Heart right ventricle (tissue), 16 donors: ENCODE results near the gene FKBP11. TPM values are rescaled to one million over a fixed set of nuclear protein-coding genes. Genes with fewer than 3 reads are reported as not detected.
A peak's percentile ranks its signal among the peaks of the same experiment; 100 is the strongest.

Source experiments
- ATAC-seq, 8 donors: fragments of 200-7000 bp; cut with Tn5 transposase; one replicate each; pipeline ENCODE4 v1.9.1; 2020; ENCODE audit warnings: mild to moderate bottlenecking in 8 of 8, moderate library complexity in 8 of 8, moderate number of reproducible peaks in 1 of 8
- DNase-seq, 2 donors: peaks; one replicate each; pipeline ENCODE4 v3.0.0-alpha.2; 2020
- H3K27ac ChIP-seq, 10 donors: fragments of 200-600 bp; sonication (generic) in 2 of 10; one replicate each; pipeline versions ENCODE4 v1.5.0 to v1.8.0; 2020 to 2022; ENCODE audit warnings: mild to moderate bottlenecking in 3 of 10
- H3K27me3 ChIP-seq, 7 donors: fragments of 200-600 bp; one replicate each; pipeline ENCODE4 v1.8.0; 2021 to 2022; ENCODE audit warnings: mild to moderate bottlenecking in 2 of 7
- H3K36me3 ChIP-seq, 9 donors: fragments of 200-600 bp; sonication (generic) in 1 of 9; one replicate each; pipeline versions ENCODE4 v1.5.0 to v1.8.0; 2020 to 2022; ENCODE audit warnings: mild to moderate bottlenecking in 2 of 9
- H3K4me1 ChIP-seq, 9 donors: fragments of 200-600 bp; sonication (generic) in 1 of 9; one replicate each; pipeline versions ENCODE4 v1.5.0 to v1.8.0; 2020 to 2022; ENCODE audit warnings: mild to moderate bottlenecking in 4 of 9
- H3K4me3 ChIP-seq, 10 donors: fragments of 200-600 bp; sonication (generic) in 2 of 10; one replicate each; pipeline versions ENCODE4 v1.5.0 to v1.8.0; 2020 to 2022; ENCODE audit warnings: mild to moderate bottlenecking in 7 of 10, moderate library complexity in 2 of 10
- H3K9me3 ChIP-seq, 11 donors: fragments of 200-600 bp in 10 of 11; sonication (generic) in 2 of 11; one replicate each; pipeline versions ENCODE4 v1.5.0 to v1.8.0; 2013 to 2022; ENCODE audit warnings: mild to moderate bottlenecking in 2 of 11, control low read depth in 1 of 11, moderate library complexity in 1 of 11
- WGBS, 2 donors: extraction: QIAGEN DNeasy Blood & Tissue Kit; methylation state at CpG; one replicate each; pipeline ENCODE4 v1.1.7; 2013; ENCODE audit warnings: inconsistent platforms in 1 of 2; 5-methylcytosine and 5-hydroxymethylcytosine counted together
- intact Hi-C, 10 donors: fragments of 100-400 bp; cut with DNase I; formaldehyde crosslinking; loops; one replicate each; pipeline versions ENCODE4 v1.11.1 to v1.14.2; 2022
- polyA plus RNA-seq, 2 donors: library from polyadenylated mRNA; stranded (reverse); fragments of 200-250 nt; gene quantifications; one replicate each; pipeline ENCODE4 v1.2.3, GENCODE V29; 2013
- total RNA-seq, 10 donors: library from RNA; stranded (reverse); fragmentation: NEBNext Ultra II Directional in 3 of 10; extraction: Animal tissue kit (Norgen Biotek cat#: 25700) in 3 of 10; gene quantifications; one replicate each; pipeline versions ENCODE4 v1.2.1 to v1.2.4, GENCODE V29; 2021 to 2023
- TF ChIP-seq, protein P1 (sequence below), 9 donors: fragments of 200-600 bp; sonication (generic) in 2 of 9; IDR thresholded peaks; one replicate each; pipeline versions ENCODE4 v1.5.0 to v1.8.0; 2021 to 2022; ENCODE audit warnings: antibody characterized with exemption in 9 of 9, mild to moderate bottlenecking in 5 of 9, moderate library complexity in 1 of 9
- donor health status: Arrhythmogenic right ventricular cardiomyopathy.
- donor health status: ischemic (EF 13 %, LVEDD 7.1; RV severe dilation, severe dysfunction).
- donor health status: healthy with polysubstance abuse.
- donor health status: DM: no; HTN: yes; CAD: no.
- donor health status: DM: no; HTN: no; CAD: no.
- donor health status: ischemic (EF 25% LVEDD 6.9; RV normal size, moderate dysfunction).
- donor health status: ischemic (EF 25% LVEDD 5.7; RV mildly dilated, moderate dysfunction).
- donor health status: healthy.
- donor health status: DM: yes; HTN: yes; CAD: no.
- donor health status: Ischemic cardiomyopathy.
- donor health status: ischemic (EF 35%, LVEDD 5.7; RV mildly dilated, moderate dysfunction).
- donor health status: nonischemic (EF 11% LVEDD 7.7; RV severe dilation, severe dysfunction).
- donor health status: DM: yes; HTN: yes; CAD: no.
- donor health status: PGD.
- donor health status: ischemic (EF 29% LVEDD 5.4; RV normal size, mild dysfunction).
- donor health status: nonischemic (EF 23%, LVEDD 6.1; RV moderate dilation, normal function).

FKBP11 gene
- total and polyA plus RNA-seq, 12 donors = 1.6 to 30.4 (median 4.0) TPM

DNA sequence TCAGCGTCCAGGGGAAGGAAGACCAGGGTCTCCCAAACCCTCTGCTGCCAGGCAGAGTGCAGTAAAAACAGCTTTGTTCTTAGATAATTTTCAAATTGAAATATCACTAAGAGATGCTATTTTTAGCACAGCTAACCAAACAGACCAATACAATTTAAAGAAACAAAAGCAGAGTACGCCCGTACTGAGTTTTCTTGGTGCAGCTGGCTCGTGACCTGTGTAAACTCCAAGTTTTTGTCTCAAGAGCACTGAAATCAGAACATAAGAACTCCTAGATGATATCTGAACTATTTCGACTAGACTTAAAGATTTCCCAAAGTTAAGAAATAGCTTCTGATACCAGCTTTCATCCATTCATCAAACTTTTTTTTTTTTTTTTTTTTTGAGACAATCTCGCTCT is 21.7 kb upstream of the FKBP11 start:
- no peak overlapping the region for H3K27ac ChIP-seq
- H3K27me3 ChIP-seq = no peaks in the 10 kb centered on the region
- H3K36me3 ChIP-seq = peaks cover 0 to 48% (median 0%) of the 10 kb centered on the region in 9 donors
- ATAC-seq (no peak), DNase-seq (no peak)
- 51 to 63% methylated on average over 6 of the region's 6 CpGs for WGBS, 2 donors
- TF ChIP-seq, protein P1, sequence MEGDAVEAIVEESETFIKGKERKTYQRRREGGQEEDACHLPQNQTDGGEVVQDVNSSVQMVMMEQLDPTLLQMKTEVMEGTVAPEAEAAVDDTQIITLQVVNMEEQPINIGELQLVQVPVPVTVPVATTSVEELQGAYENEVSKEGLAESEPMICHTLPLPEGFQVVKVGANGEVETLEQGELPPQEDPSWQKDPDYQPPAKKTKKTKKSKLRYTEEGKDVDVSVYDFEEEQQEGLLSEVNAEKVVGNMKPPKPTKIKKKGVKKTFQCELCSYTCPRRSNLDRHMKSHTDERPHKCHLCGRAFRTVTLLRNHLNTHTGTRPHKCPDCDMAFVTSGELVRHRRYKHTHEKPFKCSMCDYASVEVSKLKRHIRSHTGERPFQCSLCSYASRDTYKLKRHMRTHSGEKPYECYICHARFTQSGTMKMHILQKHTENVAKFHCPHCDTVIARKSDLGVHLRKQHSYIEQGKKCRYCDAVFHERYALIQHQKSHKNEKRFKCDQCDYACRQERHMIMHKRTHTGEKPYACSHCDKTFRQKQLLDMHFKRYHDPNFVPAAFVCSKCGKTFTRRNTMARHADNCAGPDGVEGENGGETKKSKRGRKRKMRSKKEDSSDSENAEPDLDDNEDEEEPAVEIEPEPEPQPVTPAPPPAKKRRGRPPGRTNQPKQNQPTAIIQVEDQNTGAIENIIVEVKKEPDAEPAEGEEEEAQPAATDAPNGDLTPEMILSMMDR (IDR thresholded peaks at IDR 0.05) = no peak
- intact Hi-C loops = no loop called here
- H3K4me3 ChIP-seq = no peak overlapping the region
- peaks cover 0 to 30% (median 9%) of the 10 kb centered on the region in 9 donors for H3K4me1 ChIP-seq
- H3K9me3 ChIP-seq = no peaks in the 10 kb centered on the region

GRCh38 chr12:48946205-48946604 is 20.9 kb upstream of the FKBP11 start:
- TF ChIP-seq, protein P1 (IDR thresholded peaks at IDR 0.05) = no peak
- H3K9me3 ChIP-seq = no peaks in the 10 kb centered on the region
- intact Hi-C loops = no loop called here
- H3K4me3 ChIP-seq = no peak overlapping the region
- DNase-seq = no peak
- H3K27ac ChIP-seq = no peak overlapping the region
- peaks cover 0 to 50% (median 0%) of the 10 kb centered on the region in 9 donors for H3K36me3 ChIP-seq
- no peaks in the 10 kb centered on the region for H3K27me3 ChIP-seq
- no peak for ATAC-seq
- peaks cover 0 to 30% (median 10%) of the 10 kb centered on the region in 9 donors for H3K4me1 ChIP-seq

DNA sequence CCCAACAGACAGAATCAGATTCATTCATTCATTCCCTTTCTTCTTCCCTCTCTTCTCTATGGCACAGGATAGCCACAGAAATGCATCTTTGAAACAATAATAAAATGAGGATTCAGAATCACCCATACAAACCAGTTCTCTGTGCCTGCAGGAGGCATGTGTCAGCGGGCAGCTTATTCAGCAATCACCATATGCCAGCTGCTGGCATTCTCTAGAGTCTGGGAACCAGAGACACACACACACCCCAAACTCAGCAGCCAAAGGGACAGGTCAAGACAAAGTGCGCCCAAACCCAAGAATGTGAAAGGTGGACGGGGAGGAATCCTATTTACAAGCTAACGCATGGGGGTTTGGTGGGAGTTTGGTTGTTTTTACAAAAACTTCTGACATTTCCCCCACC is 17.9 kb upstream of the FKBP11 start:
- intact Hi-C loops = no loop called here
- H3K9me3 ChIP-seq = no peaks in the 10 kb centered on the region
- no peak overlapping the region for H3K4me3 ChIP-seq
- peaks cover 0 to 71% (median 17%) of the 10 kb centered on the region in 9 donors for H3K36me3 ChIP-seq
- WGBS, 2 donors = 94 to 97% methylated on average over 4 of the region's 4 CpGs
- TF ChIP-seq, protein P1 (IDR thresholded peaks at IDR 0.05) = no peak
- H3K27me3 ChIP-seq = no peaks in the 10 kb centered on the region
- peaks cover 0 to 34% (median 11%) of the 10 kb centered on the region in 9 donors for H3K4me1 ChIP-seq
- H3K27ac ChIP-seq = no peak overlapping the region
- no peak for ATAC-seq
- DNase-seq = no peak

DNA sequence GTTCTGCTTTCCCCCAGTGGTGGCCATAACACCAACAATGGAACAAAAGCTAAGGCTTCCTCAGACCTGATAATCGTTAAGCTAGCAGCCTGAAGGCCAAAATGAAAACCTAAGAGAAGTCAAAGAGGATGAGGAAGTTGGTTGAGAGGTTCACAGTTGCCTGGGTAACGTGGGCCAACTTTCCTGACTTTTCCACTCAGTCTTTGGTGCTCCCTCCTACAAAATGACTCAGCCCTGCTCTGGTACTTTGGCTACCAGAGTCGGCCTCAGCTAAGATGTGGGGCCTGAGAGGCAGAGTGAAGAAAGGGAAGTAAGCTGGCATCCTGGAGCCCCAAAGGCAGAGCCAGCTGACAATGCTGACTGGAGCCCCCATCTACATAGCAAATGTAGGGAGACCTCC is 14.9 kb upstream of the FKBP11 start:
- Histone ChIP-seq H3K4me3 (no peak overlapping the region), H3K27me3 (no peaks in the 10 kb centered on the region), H3K36me3 (peaks cover 0 to 89% (median 17%) of the 10 kb centered on the region in 9 donors), H3K9me3 (no peaks in the 10 kb centered on the region), H3K4me1 (peaks cover 0 to 21% (median 0%) of the 10 kb centered on the region in 9 donors), H3K27ac (no peak overlapping the region)
- intact Hi-C loops = no loop called here
- 88 to 90% methylated on average over 3 of the region's 3 CpGs for WGBS, 2 donors
- ATAC-seq (peak in 1 of 8 donors; percentile 36), DNase-seq (no peak)
- TF ChIP-seq, protein P1 (IDR thresholded peaks at IDR 0.05) = no peak
